Measurements from ENCODE around the gene ADAMTS3. TPM values are rescaled to one million over a fixed set of nuclear protein-coding genes. Genes with fewer than 3 reads are reported as not detected.
"Not testable (repeated sequence)": the region's sequence is repeated elsewhere in the genome, so short reads cannot be mapped to it uniquely, and the experiment has no call there.

ADAMTS3 gene
- total RNA-seq, 1 experiment from 2014 or later: 4.7 TPM

GRCh38 chr4:72566464-72566972 is 2.5 kb downstream of the ADAMTS3 start:
- Histone ChIP-seq H3K27me3 (ENCODE audit: control insufficient read depth, insufficient read depth, low read length) (no peaks in the 10 kb centered on the region), H3K4me3 (ENCODE audit: insufficient read depth, low read depth, low read length) (no peak overlapping the region), H3K36me3 (replicated peaks; ENCODE audit: control insufficient read depth, insufficient read depth, low read length) (no peaks in the 10 kb centered on the region)
- DNase-seq: no peak

- H3K36me3 ChIP-seq (replicated peaks; ENCODE audit: control insufficient read depth, insufficient read depth, low read length): no peaks in the 10 kb centered on the region
- DNase-seq: no peak
Observed at GRCh38 chr4:72564789-72565188, 4.2 kb downstream of the ADAMTS3 start.

GRCh38 chr4:72564184-72564583 is 4.8 kb downstream of the ADAMTS3 start:
- no peaks in the 10 kb centered on the region for H3K36me3 ChIP-seq (replicated peaks; ENCODE audit: control insufficient read depth, insufficient read depth, low read length)
- no peak for DNase-seq
- no peaks in the 10 kb centered on the region for H3K27me3 ChIP-seq (ENCODE audit: control insufficient read depth, insufficient read depth, low read length)
- H3K4me3 ChIP-seq (ENCODE audit: insufficient read depth, low read depth, low read length): no peak overlapping the region

More at GRCh38 chr4:72564789-72565188, 4.2 kb downstream of the ADAMTS3 start:
- no peaks in the 10 kb centered on the region for H3K27me3 ChIP-seq (ENCODE audit: control insufficient read depth, insufficient read depth, low read length)
- H3K4me3 ChIP-seq (ENCODE audit: insufficient read depth, low read depth, low read length): no peak overlapping the region

- Histone ChIP-seq H3K4me3 (ENCODE audit: insufficient read depth, low read depth, low read length) (no peak overlapping the region), H3K36me3 (replicated peaks; ENCODE audit: control insufficient read depth, insufficient read depth, low read length) (no peaks in the 10 kb centered on the region), H3K27me3 (ENCODE audit: control insufficient read depth, insufficient read depth, low read length) (no peaks in the 10 kb centered on the region)
- no peak for DNase-seq
Observed at GRCh38 chr4:72558655-72559054, 10.4 kb downstream of the ADAMTS3 start.

- no peaks in the 10 kb centered on the region for H3K27me3 ChIP-seq (ENCODE audit: control insufficient read depth, insufficient read depth, low read length)
Observed at GRCh38 chr4:72557021-72557420, 12.0 kb downstream of the ADAMTS3 start.

GRCh38 chr4:72555377-72555831 is 13.6 kb downstream of the ADAMTS3 start:
- H3K27me3 ChIP-seq (ENCODE audit: control insufficient read depth, insufficient read depth, low read length): no peaks in the 10 kb centered on the region
- no peak overlapping the region for H3K4me3 ChIP-seq (ENCODE audit: insufficient read depth, low read depth, low read length)
- no peaks in the 10 kb centered on the region for H3K36me3 ChIP-seq (replicated peaks; ENCODE audit: control insufficient read depth, insufficient read depth, low read length)
- no peak for DNase-seq

More at GRCh38 chr4:72557021-72557420, 12.0 kb downstream of the ADAMTS3 start:
- H3K36me3 ChIP-seq (replicated peaks; ENCODE audit: control insufficient read depth, insufficient read depth, low read length): no peaks in the 10 kb centered on the region
- DNase-seq: no peak
- no peak overlapping the region for H3K4me3 ChIP-seq (ENCODE audit: insufficient read depth, low read depth, low read length)

- no peak for DNase-seq
- Histone ChIP-seq H3K4me3 (ENCODE audit: insufficient read depth, low read depth, low read length) (no peak overlapping the region), H3K27me3 (ENCODE audit: control insufficient read depth, insufficient read depth, low read length) (no peaks in the 10 kb centered on the region), H3K36me3 (replicated peaks; ENCODE audit: control insufficient read depth, insufficient read depth, low read length) (no peaks in the 10 kb centered on the region)
Observed at GRCh38 chr4:72553540-72554337, 15.3 kb downstream of the ADAMTS3 start.

- no peak for DNase-seq
- no peaks in the 10 kb centered on the region for H3K36me3 ChIP-seq (replicated peaks; ENCODE audit: control insufficient read depth, insufficient read depth, low read length)
- no peak overlapping the region for H3K4me3 ChIP-seq (ENCODE audit: insufficient read depth, low read depth, low read length)
- no peaks in the 10 kb centered on the region for H3K27me3 ChIP-seq (ENCODE audit: control insufficient read depth, insufficient read depth, low read length)
Observed at GRCh38 chr4:72552447-72552846, 16.6 kb downstream of the ADAMTS3 start.

GRCh38 chr4:72546456-72546855 is 22.6 kb downstream of the ADAMTS3 start:
- Histone ChIP-seq H3K27me3 (ENCODE audit: control insufficient read depth, insufficient read depth, low read length) (no peaks in the 10 kb centered on the region), H3K36me3 (replicated peaks; ENCODE audit: control insufficient read depth, insufficient read depth, low read length) (no peaks in the 10 kb centered on the region), H3K4me3 (ENCODE audit: insufficient read depth, low read depth, low read length) (no peak overlapping the region)
- no peak for DNase-seq

GRCh38 chr4:72540694-72541093 is 28.3 kb downstream of the ADAMTS3 start:
- H3K27me3 ChIP-seq (ENCODE audit: control insufficient read depth, insufficient read depth, low read length); H3K4me3 ChIP-seq (ENCODE audit: insufficient read depth, low read depth, low read length); H3K36me3 ChIP-seq (replicated peaks; ENCODE audit: control insufficient read depth, insufficient read depth, low read length); DNase-seq: not testable (repeated sequence)

GRCh38 chr4:72538006-72538405 is 31.0 kb downstream of the ADAMTS3 start:
- H3K36me3 ChIP-seq (replicated peaks; ENCODE audit: control insufficient read depth, insufficient read depth, low read length): no peaks in the 10 kb centered on the region
- H3K27me3 ChIP-seq (ENCODE audit: control insufficient read depth, insufficient read depth, low read length): no peaks in the 10 kb centered on the region
- H3K4me3 ChIP-seq (ENCODE audit: insufficient read depth, low read depth, low read length): no peak overlapping the region
- DNase-seq: no peak

- no peak for DNase-seq
- Histone ChIP-seq H3K36me3 (replicated peaks; ENCODE audit: control insufficient read depth, insufficient read depth, low read length) (no peaks in the 10 kb centered on the region), H3K4me3 (ENCODE audit: insufficient read depth, low read depth, low read length) (no peak overlapping the region), H3K27me3 (ENCODE audit: control insufficient read depth, insufficient read depth, low read length) (no peaks in the 10 kb centered on the region)
Observed at GRCh38 chr4:72536443-72536842, 32.6 kb downstream of the ADAMTS3 start.

- Histone ChIP-seq H3K4me3 (ENCODE audit: insufficient read depth, low read depth, low read length) (no peak overlapping the region), H3K36me3 (replicated peaks; ENCODE audit: control insufficient read depth, insufficient read depth, low read length) (no peaks in the 10 kb centered on the region)
Observed at GRCh38 chr4:72531768-72532290, 37.2 kb downstream of the ADAMTS3 start.

GRCh38 chr4:72531322-72531721 is 37.7 kb downstream of the ADAMTS3 start:
- no peaks in the 10 kb centered on the region for H3K36me3 ChIP-seq (replicated peaks; ENCODE audit: control insufficient read depth, insufficient read depth, low read length)
- H3K4me3 ChIP-seq (ENCODE audit: insufficient read depth, low read depth, low read length): no peak overlapping the region
- DNase-seq: no peak
- no peaks in the 10 kb centered on the region for H3K27me3 ChIP-seq (ENCODE audit: control insufficient read depth, insufficient read depth, low read length)

More at GRCh38 chr4:72531768-72532290, 37.2 kb downstream of the ADAMTS3 start:
- no peak for DNase-seq
- H3K27me3 ChIP-seq (ENCODE audit: control insufficient read depth, insufficient read depth, low read length): no peaks in the 10 kb centered on the region

- no peak overlapping the region for H3K4me3 ChIP-seq (ENCODE audit: insufficient read depth, low read depth, low read length)
- no peaks in the 10 kb centered on the region for H3K36me3 ChIP-seq (replicated peaks; ENCODE audit: control insufficient read depth, insufficient read depth, low read length)
- DNase-seq: no peak
- no peaks in the 10 kb centered on the region for H3K27me3 ChIP-seq (ENCODE audit: control insufficient read depth, insufficient read depth, low read length)
Observed at GRCh38 chr4:72529148-72529822, 39.7 kb downstream of the ADAMTS3 start.

Data from H7 (cell line).